SK-N-SH treated with all-trans-retinoic acid at 6 μM for 48 hours (cell line): ENCODE results near the gene DLG1.

Experiments used
- ARNTL ChIP-seq: fragments of 450-650 bp; formaldehyde crosslinking; IDR thresholded peaks from 2 replicates; pipeline ENCODE4 v1.5.0; 2020; ENCODE audit warnings: low read depth, mild to moderate bottlenecking, moderate library complexity, borderline replicate concordance
- BACH2 ChIP-seq: fragments of 250-450 bp; sonication (Bioruptor Pico); IDR thresholded peaks from 2 replicates; pipeline ENCODE4 v1.9.0; 2021; ENCODE audit warnings: mild to moderate bottlenecking, borderline replicate concordance
- PATZ1 ChIP-seq: fragments of 250-450 bp; sonication (Bioruptor Pico); IDR thresholded peaks from 2 replicates; pipeline ENCODE4 v1.8.0; 2020; ENCODE audit warnings: mild to moderate bottlenecking, moderate library complexity, borderline replicate concordance
- RARB ChIP-seq: fragments of 250-450 bp; sonication (Bioruptor Pico); IDR thresholded peaks from 2 replicates; pipeline ENCODE4 v1.8.0; 2021; ENCODE audit warnings: mild to moderate bottlenecking, moderate library complexity
- TOX ChIP-seq: fragments of 250-450 bp; sonication (Bioruptor Pico); IDR thresholded peaks from 2 replicates; pipeline ENCODE4 v1.8.0; 2021; ENCODE audit warnings: mild to moderate bottlenecking, moderate library complexity, borderline replicate concordance
- ZC3H10 ChIP-seq: fragments of 250-450 bp; sonication (Bioruptor Pico); IDR thresholded peaks from 2 replicates; pipeline ENCODE4 v1.5.1; 2021; ENCODE audit warnings: mild to moderate bottlenecking, moderate library complexity
- ZFP3 ChIP-seq: fragments of 250-450 bp; sonication (Bioruptor Pico); IDR thresholded peaks from 2 replicates; pipeline ENCODE4 v1.5.0; 2020; ENCODE audit warnings: mild to moderate bottlenecking, moderate library complexity
- ZFP30 ChIP-seq: fragments of 450-650 bp; formaldehyde crosslinking; IDR thresholded peaks from 2 replicates; pipeline ENCODE4 v1.5.0; 2022; ENCODE audit warnings: mild to moderate bottlenecking, moderate library complexity
- ZNF8 ChIP-seq: fragments of 450-650 bp; formaldehyde crosslinking; IDR thresholded peaks from 2 replicates; pipeline ENCODE4 v1.5.0; 2020; ENCODE audit warnings: mild to moderate bottlenecking, moderate library complexity

DNA sequence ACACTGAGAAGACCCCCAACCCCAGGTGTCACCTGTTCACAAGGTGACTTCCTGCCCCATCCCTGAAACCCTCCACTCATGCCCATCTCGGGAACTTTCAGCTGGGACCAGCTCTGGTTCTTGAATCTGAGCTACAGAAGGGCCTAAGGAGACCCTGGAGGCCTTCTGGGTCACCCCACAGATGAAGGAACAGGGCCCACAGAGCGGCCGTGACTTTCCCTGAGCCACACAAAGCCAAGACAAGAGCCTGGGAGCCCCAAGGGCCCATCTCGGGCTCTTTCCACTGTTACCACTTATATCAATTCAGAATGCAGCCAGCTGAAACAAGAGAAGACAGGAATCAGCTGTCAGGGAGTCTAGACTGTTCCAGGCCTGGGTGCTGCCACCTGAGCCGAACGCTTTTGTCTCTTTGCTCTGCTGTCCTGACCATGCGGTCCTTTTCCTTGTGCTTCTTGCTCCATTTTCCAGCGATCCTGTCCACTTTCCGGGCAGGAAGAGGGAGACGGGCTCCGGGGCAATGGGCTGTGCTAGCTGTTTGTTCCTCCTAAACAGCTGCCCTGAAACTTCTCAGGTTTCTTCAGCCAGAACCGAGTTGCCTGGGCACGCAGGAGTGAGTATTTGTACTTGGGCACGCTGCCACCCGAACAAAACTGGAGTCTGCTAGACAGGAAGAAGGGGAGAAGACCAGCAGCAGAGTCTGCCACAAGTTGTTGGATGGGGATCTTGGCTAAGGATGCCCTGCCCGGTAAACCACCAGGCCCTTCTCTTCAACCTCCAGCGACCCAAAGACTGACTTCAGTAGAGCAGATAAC lies 301.8 kb downstream of the DLG1 start:
- TF ChIP-seq TOX (CRISPR knock-in tag) (no peak), ARNTL (no peak), ZC3H10 (CRISPR knock-in tag) (no peak), PATZ1 (CRISPR knock-in tag) (no peak), ZNF8 (CRISPR knock-in tag) (no peak), ZFP30 (CRISPR knock-in tag) (no peak), ZFP3 (CRISPR knock-in tag) (no peak), BACH2 (no peak), RARB (CRISPR knock-in tag) (no peak)
